IMR-90 (cell line): ENCODE measurements around the gene DSCAML1. TPM values are rescaled to one million over a fixed set of nuclear protein-coding genes. Genes with fewer than 3 reads are reported as not detected.

Experiments used
- ATAC-seq: fragments of 200-7000 bp; cut with Tn5 transposase; 2 replicates; pipeline ENCODE4 v1.9.1; 2020; ENCODE audit warnings: low read depth, mild to moderate bottlenecking, moderate library complexity
- BruUV-seq: library from RNA; stranded (reverse); fragments of 400-500 nt; replicated peaks from 2 replicates; lab custom pipeline; 2021; lab: Mats Ljungman, UMichigan
- CTCF ChIA-PET: fragments of 300-600 bp; formaldehyde crosslinking; extraction: SDS; loops from one replicate; lab custom pipeline; 2021; ENCODE audit warnings: antibody characterized with exemption; lab: Yijun Ruan, JAX
- POLR2A ChIA-PET: fragments of 300-600 bp; sonication (Branson Sonifier 250); formaldehyde crosslinking; loops from one replicate; lab custom pipeline; 2022; ENCODE audit warnings: antibody characterized with exemption; ENCODE audit not compliant: unreplicated experiment; lab: Charles Lee
- DNase-seq: peaks from one replicate; pipeline ENCODE4 v3.0.0; 2013
- H2AFZ ChIP-seq: replicated peaks from 2 replicates; pipeline ENCODE3; 2013; ENCODE audit warnings: low read length, mild to moderate bottlenecking; ENCODE audit not compliant: poor library complexity
- H2AK5ac ChIP-seq: 2 replicates; pipeline ENCODE4 v1.6.1; 2013; ENCODE audit warnings: low read depth, low read length, inconsistent platforms
- H2AK9ac ChIP-seq: replicated peaks from 2 replicates; pipeline ENCODE3; 2013; ENCODE audit warnings: mild to moderate bottlenecking, low read depth, low read length, moderate library complexity; ENCODE audit not compliant: poor library complexity
- H2BK120ac ChIP-seq: 2 replicates; pipeline ENCODE4 v1.6.1; 2013; ENCODE audit warnings: low read depth, low read length, inconsistent platforms
- H2BK15ac ChIP-seq: 3 replicates; pipeline ENCODE4 v1.6.1; 2013; ENCODE audit warnings: low read depth, low read length, inconsistent platforms
- H2BK20ac ChIP-seq: 2 replicates; pipeline ENCODE4 v1.6.1; 2013; ENCODE audit warnings: low read depth, mild to moderate bottlenecking, inconsistent platforms, low read length, moderate library complexity
- H2BK5ac ChIP-seq: 2 replicates; pipeline ENCODE4 v1.6.1; 2013; ENCODE audit warnings: mild to moderate bottlenecking, low read depth, low read length, inconsistent platforms; ENCODE audit not compliant: poor library complexity, severe bottlenecking
- H3K14ac ChIP-seq: replicated peaks from 2 replicates; pipeline ENCODE4 v1.6.1; 2013; ENCODE audit warnings: low read depth, low read length, inconsistent platforms
- H3K18ac ChIP-seq: 2 replicates; pipeline ENCODE4 v1.6.1; 2013; ENCODE audit warnings: low read depth, low read length, control low read depth
- H3K23ac ChIP-seq: 2 replicates; pipeline ENCODE4 v1.6.1; 2013; ENCODE audit warnings: low read depth, low read length, inconsistent platforms
- H3K27ac ChIP-seq: 2 replicates; pipeline ENCODE4 v1.5.1; 2013; ENCODE audit warnings: mild to moderate bottlenecking, control low read depth, low read length; ENCODE audit not compliant: insufficient read depth
- H3K27me3 ChIP-seq: 2 replicates; pipeline ENCODE4 v1.6.1; 2013; ENCODE audit warnings: low read length; ENCODE audit not compliant: control insufficient read depth, insufficient read depth
- H3K36me3 ChIP-seq: 2 replicates; pipeline ENCODE4 v1.6.1; 2013; ENCODE audit warnings: low read length, mixed read lengths; ENCODE audit not compliant: control insufficient read depth, insufficient read depth
- H3K4ac ChIP-seq: 2 replicates; pipeline ENCODE4 v1.6.1; 2013; ENCODE audit warnings: low read depth, low read length, inconsistent platforms
- H3K4me1 ChIP-seq: 2 replicates; pipeline ENCODE4 v1.6.1; 2013; ENCODE audit warnings: low read length, mixed read lengths; ENCODE audit not compliant: control insufficient read depth, insufficient read depth
- H3K4me2 ChIP-seq: 2 replicates; pipeline ENCODE4 v1.6.1; 2013; ENCODE audit warnings: low read depth, mild to moderate bottlenecking, control low read depth, low read length, moderate library complexity
- H3K4me3 ChIP-seq: 2 replicates; pipeline ENCODE4 v1.5.1; 2013; ENCODE audit warnings: low read depth, mild to moderate bottlenecking, control low read depth, low read length, moderate library complexity; ENCODE audit not compliant: insufficient read depth
- H3K56ac ChIP-seq: 2 replicates; pipeline ENCODE4 v1.6.1; 2013; ENCODE audit warnings: low read length, inconsistent platforms; ENCODE audit not compliant: insufficient read depth; ENCODE audit errors: extremely low read depth
- H3K79me1 ChIP-seq, 2 experiments: 2 replicates each; pipeline ENCODE4 v1.6.1; 2013; ENCODE audit warnings: low read length in 2 of 2, inconsistent platforms in 1 of 2, low read depth in 1 of 2
- H3K9ac ChIP-seq: 2 replicates; pipeline ENCODE4 v1.6.1; 2013; ENCODE audit warnings: low read depth, low read length, control low read depth
- H3K9me1 ChIP-seq: 2 replicates; pipeline ENCODE4 v1.6.1; 2013; ENCODE audit warnings: low read length, inconsistent platforms; ENCODE audit not compliant: insufficient read depth
- H3K9me3 ChIP-seq: 2 replicates; pipeline ENCODE4 v1.6.1; 2013; ENCODE audit warnings: low read length; ENCODE audit not compliant: control insufficient read depth, insufficient read depth
- H4K20me1 ChIP-seq: 2 replicates; pipeline ENCODE4 v1.6.1; 2013; ENCODE audit warnings: low read length, inconsistent platforms; ENCODE audit not compliant: insufficient read depth
- H4K5ac ChIP-seq: 2 replicates; pipeline ENCODE4 v1.6.1; 2013; ENCODE audit warnings: mild to moderate bottlenecking, low read depth, low read length, control low read depth
- H4K8ac ChIP-seq, 2 experiments: 2 replicates each; pipeline ENCODE4 v1.6.1; 2013; ENCODE audit warnings: low read depth in 2 of 2, low read length in 2 of 2, control low read depth in 1 of 2, inconsistent platforms in 1 of 2
- H4K91ac ChIP-seq: 2 replicates; pipeline ENCODE4 v1.6.1; 2013; ENCODE audit warnings: low read depth, low read length, inconsistent platforms; ENCODE audit not compliant: insufficient read depth
- MAZ ChIP-seq: IDR thresholded peaks from 2 replicates; pipeline ENCODE4 v1.6.1; 2012; ENCODE audit warnings: low read depth, mild to moderate bottlenecking, low read length, improper control_type of control experiment, moderate library complexity, borderline replicate concordance
- RFX5 ChIP-seq: IDR thresholded peaks from 2 replicates; pipeline ENCODE4 v1.8.0; 2012; ENCODE audit warnings: low read depth, mild to moderate bottlenecking, low read length, moderate library complexity
- WGBS, 2 experiments: methylation state at CpG; one replicate each; pipeline versions ENCODE4 v1.1.5 to v1.1.7; 2013; ENCODE audit warnings: missing lambda C conversion rate in 2 of 2; ENCODE audit not compliant: insufficient read length in 1 of 2; ENCODE audit errors: extremely low coverage in 2 of 2; 5-methylcytosine and 5-hydroxymethylcytosine counted together
- dilution Hi-C: fragments of 300-500 bp; cut with HindIII; formaldehyde crosslinking; loops from one replicate; pipeline ENCODE4 v1.14.3; 2018; ENCODE audit warnings: low sequenced_read_pairs; ENCODE audit not compliant: unreplicated experiment
- in situ Hi-C: fragments of 300-500 bp; cut with MboI; formaldehyde crosslinking; loops from 3 replicates; pipeline ENCODE4 v1.14.3; 2019; ENCODE audit warnings: low sequenced_read_pairs, inconsistent platforms, mixed read lengths
- intact Hi-C: fragments of 100-400 bp; cut with micrococcal nuclease; formaldehyde crosslinking; loops from 2 replicates; pipeline ENCODE4 v1.10.0; 2022
- polyA plus RNA-seq, 3 experiments: library from polyadenylated mRNA; depleted of rRNA; stranded (reverse); fragments of >200 nt; gene quantifications; 2 replicates each; pipeline ENCODE4 v1.2.3, GENCODE V29; 2012; ENCODE audit warnings: low replicate concordance in 1 of 3
- total RNA-seq: library from RNA; depleted of rRNA; stranded (reverse); fragments of >200 nt; gene quantifications from 2 replicates; pipeline ENCODE4 v1.2.3, GENCODE V29; 2012
- TF ChIP-seq, protein P1 (sequence below): conservative IDR thresholded peaks from 2 replicates; pipeline ENCODE4 v1.5.1; 2012; ENCODE audit warnings: mild to moderate bottlenecking, low read depth, low read length, improper control_type of control experiment

The DSCAML1 gene
- total and polyA plus RNA-seq, 2 of the 4 experiments (the other 2 are of a cell fraction), result not detected

- Histone ChIP-seq H3K14ac (no peak overlapping the region), H2BK5ac (no peak overlapping the region), H3K4me1 (no peaks in the 10 kb centered on the region), H3K23ac (no peak overlapping the region), H3K27ac (no peak overlapping the region), H4K91ac (no peak overlapping the region), H3K4me2 (no peak overlapping the region), H4K8ac (no peak overlapping the region), H3K27me3 (peaks cover 8% of the 10 kb centered on the region), H2BK15ac (no peak overlapping the region), H2AFZ (no peak overlapping the region), H3K4ac (no peak overlapping the region), H4K20me1 (no peaks in the 10 kb centered on the region), H3K4me3 (no peak overlapping the region), H3K36me3 (no peaks in the 10 kb centered on the region), H2AK5ac (no peak overlapping the region), H3K18ac (no peak overlapping the region), H2AK9ac (no peak overlapping the region), H3K9ac (no peak overlapping the region), H2BK20ac (no peak overlapping the region), H3K79me1 (no peaks in the 10 kb centered on the region), H3K9me3 (no peaks in the 10 kb centered on the region), H3K9me1 (no peaks in the 10 kb centered on the region), H4K5ac (no peak overlapping the region), H3K56ac (no peak overlapping the region), H2BK120ac (no peak overlapping the region)
- dilution Hi-C loops (no loop called here), in situ Hi-C loops (no loop called here), intact Hi-C loops (loop anchor here (10.0 kb wide), 1 partner anchor 392 kb away; the partner anchor contains the start of genes PCSK7 and RNF214)
- ChIA-PET CTCF (no interaction called here), POLR2A (no interaction called here)
- BruUV-seq, result no TSS peak
- DNase-seq, result no peak
- no peak for ATAC-seq
- TF ChIP-seq RFX5, result no peak
- TF ChIP-seq MAZ, result no peak
- TF ChIP-seq, protein P1, sequence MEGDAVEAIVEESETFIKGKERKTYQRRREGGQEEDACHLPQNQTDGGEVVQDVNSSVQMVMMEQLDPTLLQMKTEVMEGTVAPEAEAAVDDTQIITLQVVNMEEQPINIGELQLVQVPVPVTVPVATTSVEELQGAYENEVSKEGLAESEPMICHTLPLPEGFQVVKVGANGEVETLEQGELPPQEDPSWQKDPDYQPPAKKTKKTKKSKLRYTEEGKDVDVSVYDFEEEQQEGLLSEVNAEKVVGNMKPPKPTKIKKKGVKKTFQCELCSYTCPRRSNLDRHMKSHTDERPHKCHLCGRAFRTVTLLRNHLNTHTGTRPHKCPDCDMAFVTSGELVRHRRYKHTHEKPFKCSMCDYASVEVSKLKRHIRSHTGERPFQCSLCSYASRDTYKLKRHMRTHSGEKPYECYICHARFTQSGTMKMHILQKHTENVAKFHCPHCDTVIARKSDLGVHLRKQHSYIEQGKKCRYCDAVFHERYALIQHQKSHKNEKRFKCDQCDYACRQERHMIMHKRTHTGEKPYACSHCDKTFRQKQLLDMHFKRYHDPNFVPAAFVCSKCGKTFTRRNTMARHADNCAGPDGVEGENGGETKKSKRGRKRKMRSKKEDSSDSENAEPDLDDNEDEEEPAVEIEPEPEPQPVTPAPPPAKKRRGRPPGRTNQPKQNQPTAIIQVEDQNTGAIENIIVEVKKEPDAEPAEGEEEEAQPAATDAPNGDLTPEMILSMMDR, result no peak
- WGBS, 2 experiments, result 47% methylated on average over 3 of the region's 13 CpGs; no CpG with 5 or more reads in 1 of the 2 experiments
Measured at GRCh38 chr11:117627259-117627658, 169.8 kb downstream of the DSCAML1 start.
